Left forelimb (tissue), 1 donor: Measurements from ENCODE around the gene FGF2.
"Not testable (repeated sequence)": the region's sequence is repeated elsewhere in the genome, so short reads cannot be mapped to it uniquely, and the experiment has no call there.

ENCODE experiments used
- DNase-seq: peaks from one replicate; pipeline ENCODE4 v3.0.0-alpha.2; 2018; ENCODE audit warnings: low spot score

FGF2 gene

GRCh38 chr4:122814426-122814825 lies 12.2 kb upstream of the FGF2 start:
- DNase-seq: no peak

GRCh38 chr4:122815248-122815647 lies 11.4 kb upstream of the FGF2 start:
- no peak for DNase-seq

GRCh38 chr4:122816476-122816875 lies 10.2 kb upstream of the FGF2 start:
- no peak for DNase-seq

GRCh38 chr4:122819708-122820449 lies 6.8 kb upstream of the FGF2 start:
- no peak for DNase-seq

- no peak for DNase-seq
Measured at GRCh38 chr4:122821092-122821491, 5.5 kb upstream of the FGF2 start.

GRCh38 chr4:122822466-122822865 lies 4.2 kb upstream of the FGF2 start:
- no peak for DNase-seq

- no peak for DNase-seq
Measured at GRCh38 chr4:122823476-122823875, 3.2 kb upstream of the FGF2 start.

GRCh38 chr4:122824616-122825015 lies 2.0 kb upstream of the FGF2 start:
- DNase-seq: no peak

- no peak for DNase-seq
Measured at GRCh38 chr4:122826079-122826527, 528 bp upstream of the FGF2 start.

- peak; percentile 83 for DNase-seq
Measured at GRCh38 chr4:122827258-122827878, 737 bp downstream of the FGF2 start.

GRCh38 chr4:122827879-122828601 lies 1.4 kb downstream of the FGF2 start:
- DNase-seq: no peak

- no peak for DNase-seq
Measured at GRCh38 chr4:122830426-122831095, 3.9 kb downstream of the FGF2 start.

GRCh38 chr4:122831515-122832196 lies 5.0 kb downstream of the FGF2 start:
- no peak for DNase-seq

- DNase-seq: no peak
Measured at GRCh38 chr4:122832732-122833131, 6.1 kb downstream of the FGF2 start.

GRCh38 chr4:122833999-122834398 lies 7.4 kb downstream of the FGF2 start:
- no peak for DNase-seq

- no peak for DNase-seq
Measured at GRCh38 chr4:122836941-122837340, 10.3 kb downstream of the FGF2 start.

- no peak for DNase-seq
Measured at GRCh38 chr4:122838034-122838433, 11.4 kb downstream of the FGF2 start.

- no peak for DNase-seq
Measured at GRCh38 chr4:122842392-122842791, 15.8 kb downstream of the FGF2 start.

- DNase-seq: no peak
Measured at GRCh38 chr4:122842984-122843531, 16.4 kb downstream of the FGF2 start.

- not testable (repeated sequence) for DNase-seq
Measured at GRCh38 chr4:122844391-122844790, 17.8 kb downstream of the FGF2 start.

- no peak for DNase-seq
Measured at GRCh38 chr4:122845066-122845465, 18.4 kb downstream of the FGF2 start.

- DNase-seq: no peak
Measured at GRCh38 chr4:122845760-122846159, 19.1 kb downstream of the FGF2 start.
